Stimulated activated CD4-positive, alpha-beta T cell treated with anti-CD3 and anti-CD28 coated beads, TNF-alpha, amount 100 ng/mL, for 4 hours (primary cell): ENCODE data around the gene AIG1.
"Not testable (repeated sequence)": the region's sequence is repeated elsewhere in the genome, so short reads cannot be mapped to it uniquely, and the experiment has no call there.

Experiments used
- DNase-seq, 3 experiments: peaks; one replicate each; pipeline ENCODE4 v3.0.0-alpha.2; 2020; ENCODE audit warnings: low read depth in 3 of 3

The AIG1 gene

DNA sequence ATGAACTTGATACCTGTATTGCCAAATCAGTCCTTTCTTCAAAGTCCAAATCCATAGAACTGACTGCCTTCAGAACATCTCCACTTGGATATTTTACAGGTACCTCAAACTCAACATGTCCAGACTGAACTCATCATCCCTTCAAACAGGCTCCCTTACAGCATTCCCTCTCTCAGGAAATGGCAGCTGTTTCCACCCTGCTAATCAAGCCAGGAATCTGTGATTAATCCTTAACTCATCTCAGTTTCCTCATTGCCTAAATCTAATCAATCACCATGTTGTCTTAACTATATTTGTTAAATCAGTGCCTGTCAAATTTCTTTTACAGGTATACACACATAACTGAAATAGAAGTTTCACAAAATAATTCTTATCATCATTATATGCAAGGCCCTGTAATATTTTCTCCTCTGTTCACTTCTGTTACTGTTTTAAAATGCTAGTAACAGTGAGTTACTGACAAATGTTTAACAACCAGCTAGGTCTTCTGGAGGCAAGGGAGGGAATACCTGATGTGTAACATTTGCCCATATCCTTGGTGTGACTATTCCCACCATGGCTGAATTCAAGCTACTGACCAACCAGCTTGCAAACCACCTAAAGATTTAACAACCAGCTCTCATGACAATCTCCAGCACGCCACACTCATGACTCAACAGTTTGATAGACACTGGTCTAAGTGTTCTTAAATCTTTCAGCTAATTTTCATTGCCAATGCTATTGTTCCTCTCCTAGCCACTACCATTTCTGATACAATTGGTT is 264.9 kb downstream of the AIG1 start:
- no peak for DNase-seq

DNA sequence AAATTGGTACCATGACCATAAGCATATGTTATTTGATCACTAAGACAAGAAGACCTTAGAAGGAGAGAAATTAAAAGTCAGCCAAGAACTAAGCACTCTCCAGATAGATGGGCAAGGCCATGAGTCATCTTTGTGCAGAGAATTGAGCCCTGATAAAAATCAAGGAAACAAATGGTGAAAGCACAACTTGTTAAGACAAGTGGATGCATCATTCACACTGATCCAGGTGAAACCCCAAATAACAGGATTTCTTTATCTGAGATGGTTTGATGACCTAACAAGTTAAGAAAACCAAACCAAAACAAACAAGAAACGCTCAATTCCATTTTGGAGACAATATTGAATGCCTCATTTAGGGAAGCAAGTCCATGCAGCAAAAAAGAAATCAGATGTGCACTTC is 268.2 kb downstream of the AIG1 start:
- no peak for DNase-seq

GRCh38 chr6:143329323-143329722 is 268.6 kb downstream of the AIG1 start:
- no peak for DNase-seq

DNA sequence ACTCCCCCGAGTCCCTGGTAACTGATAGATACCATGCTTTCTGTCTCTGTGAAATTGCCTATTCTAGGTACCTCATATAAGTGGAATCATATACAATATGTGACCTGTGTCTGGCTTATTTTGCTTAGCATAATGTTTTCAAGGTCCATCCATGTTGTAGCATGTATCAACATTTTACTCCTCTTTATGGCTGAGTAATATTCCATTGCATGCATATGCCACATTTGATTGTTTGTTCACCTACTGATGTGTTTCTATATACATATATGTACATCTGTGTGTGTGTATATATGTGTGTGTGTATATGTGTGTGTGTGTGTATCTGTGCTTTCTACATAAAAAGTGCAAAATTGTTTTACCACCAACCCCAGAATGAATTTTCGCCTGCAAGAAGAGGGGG is 270.7 kb downstream of the AIG1 start:
- DNase-seq, result no peak

DNA sequence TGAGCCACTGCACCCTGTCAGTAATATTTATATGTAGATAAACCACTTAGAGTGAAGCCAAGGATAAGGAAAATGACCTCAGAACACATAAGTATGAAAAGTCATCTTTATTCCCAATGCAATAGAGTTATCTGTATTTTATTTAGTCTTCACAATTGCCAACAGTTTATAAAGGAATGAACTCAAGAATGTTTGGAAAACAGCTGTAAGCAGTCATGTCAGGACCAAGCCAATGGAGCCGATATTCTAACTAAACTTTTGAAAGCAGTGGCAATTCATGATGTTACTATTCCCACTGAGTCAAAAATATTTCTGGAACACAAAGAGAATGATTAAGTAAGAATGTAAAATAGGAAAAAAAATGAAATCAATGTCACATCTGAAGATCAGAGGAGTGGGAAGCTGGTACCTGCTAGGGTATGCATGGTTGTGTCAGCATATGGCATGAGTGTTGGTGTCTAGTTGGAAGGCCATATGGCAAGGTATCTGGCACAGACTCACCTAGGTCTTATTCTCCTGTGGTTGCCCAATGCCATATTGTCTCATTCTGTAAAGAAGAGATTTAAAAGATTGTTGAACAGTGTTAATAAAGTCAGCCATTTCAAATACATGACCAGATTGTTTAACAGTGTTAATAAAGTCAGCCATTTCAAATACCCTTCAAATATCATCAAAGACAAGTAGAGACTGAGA is 271.6 kb downstream of the AIG1 start:
- DNase-seq, result no peak

GRCh38 chr6:143333081-143333480 is 272.4 kb downstream of the AIG1 start:
- no peak for DNase-seq

DNA sequence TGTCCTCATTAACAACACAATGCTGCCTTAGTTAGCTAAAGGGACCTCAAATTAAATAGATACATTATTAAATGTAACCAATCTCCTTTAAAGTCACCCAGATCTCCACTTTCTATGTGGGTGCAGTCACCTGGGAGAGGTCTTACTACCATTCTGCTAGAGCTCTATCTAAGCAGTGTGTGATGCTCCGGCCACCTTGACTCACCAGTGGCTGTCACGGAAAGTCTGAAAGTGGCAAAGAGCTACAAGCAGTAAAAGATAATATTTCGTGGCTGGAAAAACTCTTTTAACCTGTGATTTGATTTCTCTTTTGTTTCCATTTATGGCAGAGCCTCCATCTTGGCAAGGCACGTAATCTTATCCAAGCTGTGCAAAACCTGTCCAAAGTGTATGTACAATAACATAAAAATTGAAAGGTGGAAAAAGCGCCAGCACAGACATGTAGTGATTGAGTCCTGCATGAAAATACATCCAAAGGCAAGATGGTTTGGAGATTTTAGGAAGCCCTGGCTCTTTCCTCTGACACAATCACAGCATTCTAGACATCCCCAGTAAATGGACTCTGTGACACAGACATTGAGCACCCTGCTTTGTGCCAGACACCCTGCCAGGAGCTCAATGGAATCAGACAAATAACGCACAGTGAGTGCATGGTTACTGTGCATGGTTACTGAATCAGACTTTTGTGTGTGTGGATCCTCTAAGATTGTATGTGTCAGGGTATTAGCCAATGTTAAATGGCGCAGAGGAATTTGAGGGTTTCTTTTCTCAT is 273.2 kb downstream of the AIG1 start:
- DNase-seq, result peak in 1 of 3 experiments; percentile 5

- no peak for DNase-seq
Observed at GRCh38 chr6:143335865-143336264, 275.2 kb downstream of the AIG1 start.

DNA sequence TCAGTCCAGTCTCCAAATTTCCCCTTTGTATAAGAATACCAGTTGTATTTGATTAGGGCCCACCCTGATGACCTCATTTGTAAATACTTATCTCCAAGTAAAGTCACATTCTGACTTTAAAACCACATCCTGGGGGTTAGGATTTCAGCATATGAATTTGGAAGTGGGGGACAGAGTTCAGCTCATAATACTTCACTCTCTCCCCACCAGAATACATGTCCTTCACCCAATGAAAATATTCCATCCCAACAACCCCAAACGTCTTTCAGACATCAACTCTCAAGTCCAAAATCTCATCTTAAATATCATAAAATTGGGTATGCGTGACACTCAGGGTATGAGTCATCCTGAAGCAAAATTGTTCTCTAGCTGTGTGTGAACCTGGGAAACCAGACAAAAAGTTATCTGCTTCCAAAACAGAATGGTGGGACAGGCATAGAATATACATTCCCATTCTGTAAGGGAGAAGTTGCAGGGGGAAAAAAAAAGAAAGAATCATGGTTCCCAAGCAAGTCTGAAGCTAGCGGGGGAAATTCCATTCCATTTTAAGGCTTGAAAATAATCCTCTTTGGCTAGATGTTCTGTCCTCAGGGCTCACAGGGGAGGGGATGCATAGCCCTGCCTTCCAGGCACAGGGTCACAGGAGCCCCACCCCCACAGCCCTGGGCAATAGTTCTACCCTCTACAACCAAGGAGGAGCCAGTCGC is 275.9 kb downstream of the AIG1 start:
- DNase-seq, result no peak

GRCh38 chr6:143337201-143337949 is 276.7 kb downstream of the AIG1 start:
- peak; percentile 18 to 32 (median 28) for DNase-seq

GRCh38 chr6:143339223-143339622 is 278.5 kb downstream of the AIG1 start:
- DNase-seq, result no peak

DNA sequence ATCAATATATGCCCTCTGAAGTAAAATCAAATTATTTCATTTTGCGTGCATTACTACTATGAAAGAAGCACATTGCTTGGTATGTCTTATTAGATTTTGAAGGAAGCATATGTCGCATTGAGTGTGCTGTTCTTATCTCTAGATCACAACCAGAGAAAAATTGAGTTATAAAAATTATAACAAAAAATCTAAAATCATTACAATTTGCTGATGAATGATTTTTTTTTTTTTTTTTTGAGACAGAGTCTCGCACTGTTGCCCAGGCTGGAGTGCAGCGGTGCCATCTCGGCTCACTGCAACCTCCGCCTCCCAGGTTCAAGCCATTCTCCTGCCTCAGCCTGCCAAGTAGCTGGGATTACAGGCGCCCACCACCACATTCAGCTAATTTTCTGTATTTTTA is 284.8 kb downstream of the AIG1 start:
- not testable (repeated sequence) for DNase-seq

- no peak for DNase-seq
Observed at GRCh38 chr6:143346004-143346403, 285.3 kb downstream of the AIG1 start.

GRCh38 chr6:143348531-143348930 is 287.8 kb downstream of the AIG1 start:
- no peak for DNase-seq

DNA sequence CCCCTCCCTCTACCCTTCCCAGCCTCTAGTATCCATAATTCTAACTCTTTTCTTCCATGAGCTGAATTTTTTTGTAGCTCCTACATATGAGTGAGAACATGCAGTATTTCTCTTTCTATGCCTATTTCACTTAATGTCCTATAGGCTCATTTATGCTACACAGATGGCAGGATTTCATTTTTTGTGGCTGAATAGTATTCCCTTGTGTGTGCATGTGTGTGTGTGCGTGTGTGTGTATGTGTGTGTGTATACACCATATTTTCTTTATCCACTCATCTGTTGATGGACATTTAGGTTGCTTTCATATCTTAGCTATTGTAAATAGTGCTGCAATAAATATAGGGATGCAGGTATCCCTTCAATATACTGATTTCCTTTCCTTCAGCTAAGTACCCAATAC is 288.8 kb downstream of the AIG1 start:
- no peak for DNase-seq

GRCh38 chr6:143356101-143356880 is 295.6 kb downstream of the AIG1 start:
- no peak for DNase-seq

GRCh38 chr6:143357152-143357551 is 296.5 kb downstream of the AIG1 start:
- no peak for DNase-seq

DNA sequence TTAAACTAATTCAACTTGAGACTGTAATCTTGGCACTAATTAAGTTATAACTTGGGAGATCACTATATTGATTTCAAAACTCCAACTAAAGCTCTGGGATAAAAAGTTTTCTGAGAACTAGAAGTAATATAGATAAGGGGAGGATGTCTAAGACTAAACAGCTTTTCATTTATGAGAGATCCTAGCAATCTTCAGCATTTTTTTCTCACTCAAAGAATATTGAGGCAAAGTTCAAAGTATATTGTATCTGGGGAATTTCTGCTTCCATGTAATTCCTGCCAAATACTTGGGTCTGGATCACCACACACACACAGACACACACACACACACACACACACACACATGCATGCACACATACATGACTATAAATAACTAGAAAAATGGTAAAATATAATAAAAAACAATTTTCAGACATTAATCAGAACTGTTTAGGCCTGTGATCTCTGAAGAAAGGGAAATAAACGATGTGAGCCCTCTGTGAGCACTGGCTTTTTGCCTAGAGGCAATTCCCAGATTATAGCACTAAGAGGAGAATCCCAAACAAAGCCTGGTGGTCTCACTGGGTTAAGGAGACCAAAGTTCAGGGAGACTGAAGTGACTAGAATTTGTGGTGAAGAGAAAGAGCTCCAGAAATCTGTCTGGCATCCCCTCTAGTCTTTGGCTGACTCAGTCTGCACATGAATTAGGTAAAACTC is 297.0 kb downstream of the AIG1 start:
- DNase-seq, result no peak

- DNase-seq, result no peak
Observed at GRCh38 chr6:143361536-143362191, 301.0 kb downstream of the AIG1 start.
